Fibroblast of lung (primary cell): ENCODE data around the gene CISH.

Experiments used
- EZH2 ChIP-seq: IDR thresholded peaks from 2 replicates; pipeline ENCODE4 v1.5.1; 2012; ENCODE audit warnings: low read length, control low read depth, mild to moderate bottlenecking; ENCODE audit errors: missing control alignments
- TF ChIP-seq, protein P1 (sequence below), 2 donors: IDR thresholded peaks in 1 of 2; conservative IDR thresholded peaks in 1 of 2; 1 replicate in 1 of 2; 2 replicates in 1 of 2; pipeline ENCODE4 v1.5.1; 2011 to 2012; ENCODE audit warnings: low read length in 2 of 2, control low read depth in 1 of 2, inconsistent platforms in 1 of 2, low read depth in 1 of 2, mild to moderate bottlenecking in 1 of 2

DNA sequence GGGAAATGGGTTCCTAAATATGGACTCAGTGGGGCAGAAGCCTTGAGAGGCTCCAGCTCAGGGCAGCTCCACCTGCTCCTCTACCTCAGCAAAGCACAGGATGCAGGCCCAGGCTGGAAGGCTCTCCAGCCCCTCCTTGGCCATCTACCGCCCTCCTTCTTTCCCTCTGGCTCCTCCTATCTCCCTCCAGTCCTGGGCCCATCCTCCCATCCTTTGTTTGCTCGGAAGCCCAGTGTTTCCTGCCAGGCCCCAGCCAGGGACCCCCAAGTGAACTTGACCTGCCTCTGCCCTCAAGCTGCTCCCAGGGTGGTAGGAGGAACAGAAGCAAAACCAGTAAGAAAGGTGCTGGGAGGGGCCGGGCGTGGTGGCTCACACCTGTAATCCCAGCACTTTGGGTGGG, 25.4 kb upstream of the CISH start:
- TF ChIP-seq, protein P1, sequence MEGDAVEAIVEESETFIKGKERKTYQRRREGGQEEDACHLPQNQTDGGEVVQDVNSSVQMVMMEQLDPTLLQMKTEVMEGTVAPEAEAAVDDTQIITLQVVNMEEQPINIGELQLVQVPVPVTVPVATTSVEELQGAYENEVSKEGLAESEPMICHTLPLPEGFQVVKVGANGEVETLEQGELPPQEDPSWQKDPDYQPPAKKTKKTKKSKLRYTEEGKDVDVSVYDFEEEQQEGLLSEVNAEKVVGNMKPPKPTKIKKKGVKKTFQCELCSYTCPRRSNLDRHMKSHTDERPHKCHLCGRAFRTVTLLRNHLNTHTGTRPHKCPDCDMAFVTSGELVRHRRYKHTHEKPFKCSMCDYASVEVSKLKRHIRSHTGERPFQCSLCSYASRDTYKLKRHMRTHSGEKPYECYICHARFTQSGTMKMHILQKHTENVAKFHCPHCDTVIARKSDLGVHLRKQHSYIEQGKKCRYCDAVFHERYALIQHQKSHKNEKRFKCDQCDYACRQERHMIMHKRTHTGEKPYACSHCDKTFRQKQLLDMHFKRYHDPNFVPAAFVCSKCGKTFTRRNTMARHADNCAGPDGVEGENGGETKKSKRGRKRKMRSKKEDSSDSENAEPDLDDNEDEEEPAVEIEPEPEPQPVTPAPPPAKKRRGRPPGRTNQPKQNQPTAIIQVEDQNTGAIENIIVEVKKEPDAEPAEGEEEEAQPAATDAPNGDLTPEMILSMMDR (conservative IDR thresholded peaks at IDR 0.05 in 1 of 2, IDR thresholded peaks at IDR 0.05 in 1 of 2; ENCODE audit: low read depth in 1 of 2, low read length in 2 of 2): no peak
- TF ChIP-seq EZH2: no peak
